OCI-LY7 (cell line): Measurements from ENCODE around the gene RAB11FIP4. TPM values are rescaled to one million over a fixed set of nuclear protein-coding genes. Genes with fewer than 3 reads are reported as not detected.

Experiments used
- BruUV-seq: library from RNA; stranded (reverse); fragments of 400-500 nt; replicated peaks from 2 replicates; lab custom pipeline; 2021; lab: Mats Ljungman, UMichigan
- CTCF ChIA-PET: fragments of 300-600 bp; sonication (Branson Sonifier 250); formaldehyde crosslinking; loops from one replicate; lab custom pipeline; 2022; ENCODE audit warnings: antibody characterized with exemption; ENCODE audit not compliant: unreplicated experiment; lab: Charles Lee
- POLR2A ChIA-PET: fragments of 300-600 bp; sonication (Branson Sonifier 250); formaldehyde crosslinking; loops from one replicate; lab custom pipeline; 2022; ENCODE audit warnings: antibody characterized with exemption; lab: Charles Lee
- DNase-seq: peaks from one replicate; pipeline ENCODE4 v3.0.0-alpha.2; 2015; ENCODE audit warnings: low spot score
- H2AFZ ChIP-seq: fragments of 200-600 bp; sonication (generic), shearing (Covaris generic); 2 replicates; pipeline ENCODE4 v1.6.1; 2014; ENCODE audit warnings: mild to moderate bottlenecking, antibody characterized with exemption, low read length, moderate library complexity
- H3K27ac ChIP-seq: fragments of 200-600 bp; sonication (generic); 2 replicates; pipeline ENCODE4 v1.5.1; 2014; ENCODE audit warnings: mixed run types, low read depth, mild to moderate bottlenecking, moderate library complexity, low read length, inconsistent platforms; ENCODE audit not compliant: poor library complexity, severe bottlenecking
- H3K36me3 ChIP-seq: fragments of 200-600 bp; sonication (generic); 2 replicates; pipeline ENCODE4 v1.6.1; 2014; ENCODE audit warnings: mild to moderate bottlenecking, antibody characterized with exemption, low read length, moderate library complexity, mixed read lengths; ENCODE audit not compliant: insufficient read depth
- H3K4me1 ChIP-seq: fragments of 200-600 bp; sonication (generic); 2 replicates; pipeline ENCODE4 v1.5.1; 2014; ENCODE audit warnings: mild to moderate bottlenecking, low read length; ENCODE audit not compliant: insufficient read depth, poor library complexity, severe bottlenecking
- H3K4me2 ChIP-seq: fragments of 200-600 bp; sonication (generic); 2 replicates; pipeline ENCODE4 v1.6.1; 2014; ENCODE audit warnings: mild to moderate bottlenecking, low read length
- H3K4me3 ChIP-seq: fragments of 200-600 bp; sonication (generic); 2 replicates; pipeline ENCODE4 v1.5.1; 2014; ENCODE audit warnings: mild to moderate bottlenecking, low read depth, low read length; ENCODE audit not compliant: poor library complexity, severe bottlenecking
- H3K79me2 ChIP-seq: fragments of 200-600 bp; sonication (generic); 2 replicates; pipeline ENCODE4 v1.6.1; 2016; ENCODE audit warnings: low read depth, mild to moderate bottlenecking, low read length, moderate library complexity, mixed read lengths; ENCODE audit not compliant: insufficient read depth
- H3K9me2 ChIP-seq: fragments of 200-600 bp; sonication (generic); 2 replicates; pipeline ENCODE4 v1.6.1; 2016; ENCODE audit warnings: mild to moderate bottlenecking, low read length, mixed read lengths; ENCODE audit not compliant: insufficient read depth
- H3K9me3 ChIP-seq: fragments of 200-600 bp; sonication (generic); 2 replicates; pipeline ENCODE4 v1.6.1; 2014; ENCODE audit warnings: mild to moderate bottlenecking, mixed run types, low read length, mixed read lengths
- H4K20me1 ChIP-seq: fragments of 200-600 bp; sonication (generic); 2 replicates; pipeline ENCODE4 v1.6.1; 2014; ENCODE audit warnings: mild to moderate bottlenecking, antibody characterized with exemption, low read length, moderate library complexity, mixed read lengths; ENCODE audit not compliant: insufficient read depth
- CTCF ChIP-seq: fragments of 200-600 bp; sonication (generic); conservative IDR thresholded peaks from 2 replicates; pipeline ENCODE4 v1.5.1; 2014; ENCODE audit warnings: mild to moderate bottlenecking, antibody characterized with exemption, low read length, moderate library complexity, mixed read lengths
- EZH2phosphoT487 ChIP-seq: fragments of 200-600 bp; sonication (generic); IDR thresholded peaks from 2 replicates; pipeline ENCODE4 v1.6.1; 2018; ENCODE audit warnings: low read depth, borderline replicate concordance, mild to moderate bottlenecking, mixed run types, antibody characterized with exemption, low read length, moderate library complexity, mixed read lengths
- intact Hi-C: fragments of 100-400 bp; cut with micrococcal nuclease; formaldehyde crosslinking; loops from one replicate; pipeline ENCODE4 v1.10.0; 2022; ENCODE audit not compliant: unreplicated experiment
- total RNA-seq, 2 experiments: library from RNA; depleted of rRNA in 1 of 2; stranded (reverse); fragments of >200 nt in 1 of 2; shearing (Covaris generic) in 1 of 2; gene quantifications; 2 replicates each; pipeline ENCODE4 v1.2.3, GENCODE V29; 2014 to 2022

RAB11FIP4 gene
- total RNA-seq, 2 experiments from 2014 or later = 5.8 to 15.0 TPM

GRCh38 chr17:31511580-31511979, 120.1 kb downstream of the RAB11FIP4 start:
- intact Hi-C loops = no loop called here
- Histone ChIP-seq H2AFZ (no peak overlapping the region), H3K4me2 (no peak overlapping the region), H3K36me3 (no peaks in the 10 kb centered on the region), H3K9me2 (no peaks in the 10 kb centered on the region), H3K4me1 (peaks cover 14% of the 10 kb centered on the region), H4K20me1 (no peaks in the 10 kb centered on the region), H3K9me3 (no peaks in the 10 kb centered on the region), H3K27ac (no peak overlapping the region), H3K79me2 (no peaks in the 10 kb centered on the region), H3K4me3 (no peak overlapping the region)
- ChIA-PET CTCF (no interaction called here), POLR2A (interaction anchor here (0.9 kb wide), 1 partner anchor 19 kb away, joined by 3 read pairs; no protein-coding TSS in a partner anchor)
- no peak for DNase-seq
- BruUV-seq = no TSS peak
- TF ChIP-seq CTCF = no peak
- no peak for TF ChIP-seq EZH2phosphoT487

GRCh38 chr17:31512104-31512740, 120.7 kb downstream of the RAB11FIP4 start:
- CTCF ChIA-PET = no interaction called here
- intact Hi-C loops = no loop called here
- peaks cover 14% of the 10 kb centered on the region for H3K4me1 ChIP-seq
- DNase-seq = no peak
- H3K9me2 ChIP-seq = no peaks in the 10 kb centered on the region
- H3K4me2 ChIP-seq = no peak overlapping the region
- H4K20me1 ChIP-seq = no peaks in the 10 kb centered on the region
- no peak overlapping the region for H3K27ac ChIP-seq
- POLR2A ChIA-PET = no interaction called here
- no peaks in the 10 kb centered on the region for H3K79me2 ChIP-seq
- H3K36me3 ChIP-seq = no peaks in the 10 kb centered on the region
- H3K4me3 ChIP-seq = no peak overlapping the region
- H3K9me3 ChIP-seq = no peaks in the 10 kb centered on the region
- no peak overlapping the region for H2AFZ ChIP-seq
- no TSS peak for BruUV-seq
- no peak for TF ChIP-seq CTCF
- TF ChIP-seq EZH2phosphoT487 = no peak

- Histone ChIP-seq H3K4me1 (peaks cover 14% of the 10 kb centered on the region), H3K27ac (no peak overlapping the region), H2AFZ (no peak overlapping the region), H3K36me3 (no peaks in the 10 kb centered on the region), H3K9me3 (no peaks in the 10 kb centered on the region), H3K79me2 (no peaks in the 10 kb centered on the region), H4K20me1 (no peaks in the 10 kb centered on the region), H3K4me2 (no peak overlapping the region), H3K9me2 (no peaks in the 10 kb centered on the region), H3K4me3 (no peak overlapping the region)
- no peak for TF ChIP-seq CTCF
- TF ChIP-seq EZH2phosphoT487 = no peak
- POLR2A ChIA-PET = no interaction called here
- intact Hi-C loops = no loop called here
- BruUV-seq = no TSS peak
- DNase-seq = no peak
- CTCF ChIA-PET = no interaction called here
Measured at GRCh38 chr17:31512796-31513195, 121.3 kb downstream of the RAB11FIP4 start.
